HG03565 (cell line): ENCODE results near the gene SNAPC4.

Experiments
- ATAC-seq: cut with Tn5 transposase; IDR thresholded peaks from one replicate; pipeline ENCODE4 v1.9.1; 2021; ENCODE audit warnings: mild to moderate bottlenecking, moderate library complexity; ENCODE audit not compliant: unreplicated experiment

Gene SNAPC4

DNA sequence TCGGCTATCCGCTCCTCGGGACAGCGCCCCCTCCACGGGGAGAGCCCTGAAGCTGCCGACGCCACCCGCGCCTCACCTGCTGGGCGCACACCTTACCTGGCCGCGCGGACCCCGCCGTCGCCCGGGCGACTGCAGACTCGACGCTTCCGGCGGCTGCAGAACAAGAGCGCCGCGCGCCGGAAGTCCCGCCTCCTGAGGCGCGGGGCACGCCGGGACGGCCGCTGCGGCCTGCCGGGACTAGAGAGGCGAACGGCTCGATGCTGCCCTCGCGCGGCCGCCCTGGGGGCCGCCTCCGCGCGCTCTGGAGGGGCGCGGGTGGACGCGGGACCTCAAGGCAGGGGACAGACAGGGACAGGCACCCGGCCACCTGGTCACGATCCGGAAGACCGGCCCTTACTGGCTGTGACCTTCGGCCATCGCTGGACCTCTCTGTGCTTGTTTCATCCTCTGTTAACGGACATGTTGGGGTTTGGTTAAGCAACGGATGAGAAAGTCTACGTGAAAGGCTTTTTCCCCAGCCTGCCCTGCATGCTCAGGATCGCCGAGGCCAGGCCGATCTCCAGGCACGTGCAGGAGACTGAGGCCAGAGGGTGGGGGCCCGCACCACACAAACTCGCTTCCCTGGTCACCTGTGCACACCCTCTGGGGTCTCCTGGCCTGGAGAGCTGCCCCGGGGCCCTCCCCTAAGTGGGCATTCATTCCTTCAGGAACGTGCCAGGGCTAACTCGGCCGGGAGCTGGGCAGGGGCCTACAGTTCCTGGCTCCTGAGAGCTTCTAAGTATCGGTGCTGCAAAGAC lies at the start of gene SNAPC4:
Gene SNAPC4 (minus strand): TSS at position 133 of the 797 bp plus-strand sequence. CDS start 1,742 bp downstream, outside the sequence.
- ATAC-seq = peak; percentile 75

DNA sequence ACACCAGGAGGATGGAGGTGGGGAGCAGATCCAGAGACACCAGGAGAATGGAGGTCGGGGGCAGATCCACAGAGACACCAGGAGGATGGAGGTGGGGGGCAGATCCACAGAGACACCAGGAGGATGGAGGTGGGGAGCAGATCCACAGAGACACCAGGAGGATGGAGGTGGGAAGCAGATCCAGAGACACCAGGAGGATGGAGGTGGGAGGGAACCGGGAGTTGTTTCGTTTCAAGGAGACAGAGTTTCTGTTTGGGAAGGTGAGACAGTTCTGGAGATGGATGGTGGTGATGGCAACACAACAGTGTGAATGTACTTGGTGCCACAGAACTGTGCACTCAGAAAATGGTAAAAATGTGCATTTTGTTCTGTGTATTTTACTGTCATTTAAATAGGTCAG lies 48.7 kb upstream of the SNAPC4 start:
- ATAC-seq = no peak

- ATAC-seq = no peak
Measured at GRCh38 chr9:136447173-136447778, 47.3 kb upstream of the SNAPC4 start.

- no peak for ATAC-seq
Measured at GRCh38 chr9:136445799-136446198, 45.8 kb upstream of the SNAPC4 start.

GRCh38 chr9:136444102-136444501 lies 44.1 kb upstream of the SNAPC4 start:
- no peak for ATAC-seq

DNA sequence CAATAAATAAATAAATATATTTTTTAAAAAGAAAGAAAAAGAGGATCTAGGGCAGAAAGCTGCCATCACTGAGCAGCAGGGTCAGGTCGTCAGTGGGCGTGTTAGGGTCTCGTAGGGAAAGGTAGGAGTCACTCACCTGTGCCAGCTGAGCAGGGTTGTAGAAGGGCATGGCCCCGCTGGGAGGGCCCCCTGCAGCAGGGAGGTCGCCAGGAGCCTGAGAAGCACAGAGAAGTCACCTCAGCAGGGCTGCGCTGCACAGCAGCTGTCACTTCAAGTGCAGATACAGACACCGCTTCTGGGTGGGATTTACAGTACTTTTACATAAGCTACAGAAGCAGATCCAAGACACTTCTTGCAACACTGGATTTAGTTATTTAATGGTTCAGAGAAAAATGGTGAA lies 43.7 kb upstream of the SNAPC4 start:
- no peak for ATAC-seq

DNA sequence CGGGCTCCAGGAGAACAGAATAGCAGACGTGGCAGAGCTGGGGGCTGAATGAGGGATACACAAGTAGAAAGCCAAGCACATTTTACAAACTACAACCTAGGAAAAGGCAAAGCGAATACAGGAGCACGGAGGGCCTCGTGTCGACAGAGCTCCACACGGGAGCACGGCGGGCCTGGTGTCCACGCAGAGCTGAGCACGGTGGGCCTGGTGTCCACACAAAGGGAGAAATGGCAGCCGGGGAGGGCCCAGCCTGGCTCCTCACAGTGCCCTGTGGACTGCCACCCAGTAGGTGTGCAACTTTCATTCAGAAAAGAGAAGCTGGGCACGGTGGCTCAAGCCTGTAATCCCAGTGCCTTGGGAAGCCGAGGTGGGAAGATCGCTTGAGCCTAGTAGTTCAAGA lies 43.1 kb upstream of the SNAPC4 start:
- ATAC-seq = no peak

- ATAC-seq = no peak
Measured at GRCh38 chr9:136442265-136442664, 42.3 kb upstream of the SNAPC4 start.

DNA sequence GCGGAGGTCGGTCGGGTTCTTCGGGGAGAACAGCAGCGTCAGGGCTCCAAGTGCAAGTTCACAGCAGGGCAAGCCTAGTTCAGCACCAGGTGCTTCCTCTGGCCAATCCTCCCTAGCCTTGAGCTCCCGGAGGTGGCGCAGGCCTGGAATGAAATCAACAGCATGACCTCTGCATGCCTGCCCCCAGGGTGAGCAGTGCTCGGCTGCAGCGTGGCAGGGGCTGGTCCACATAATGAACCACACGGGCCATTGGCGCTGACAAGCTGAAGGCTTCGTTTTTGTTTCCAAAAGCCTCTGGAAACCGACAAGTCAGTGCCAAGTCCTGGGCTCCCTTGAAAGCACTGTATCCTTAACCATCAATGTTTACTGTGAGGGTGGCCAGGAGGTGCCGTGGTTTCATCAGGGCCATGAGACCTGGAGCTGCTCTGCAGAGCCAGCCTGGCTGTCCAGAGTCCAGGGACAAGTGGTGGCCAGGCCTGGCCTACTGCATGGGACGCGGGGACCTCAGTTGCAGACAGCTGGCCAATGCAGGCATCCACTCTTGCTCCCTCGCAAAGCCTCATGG lies 41.8 kb upstream of the SNAPC4 start:
- ATAC-seq = no peak

DNA sequence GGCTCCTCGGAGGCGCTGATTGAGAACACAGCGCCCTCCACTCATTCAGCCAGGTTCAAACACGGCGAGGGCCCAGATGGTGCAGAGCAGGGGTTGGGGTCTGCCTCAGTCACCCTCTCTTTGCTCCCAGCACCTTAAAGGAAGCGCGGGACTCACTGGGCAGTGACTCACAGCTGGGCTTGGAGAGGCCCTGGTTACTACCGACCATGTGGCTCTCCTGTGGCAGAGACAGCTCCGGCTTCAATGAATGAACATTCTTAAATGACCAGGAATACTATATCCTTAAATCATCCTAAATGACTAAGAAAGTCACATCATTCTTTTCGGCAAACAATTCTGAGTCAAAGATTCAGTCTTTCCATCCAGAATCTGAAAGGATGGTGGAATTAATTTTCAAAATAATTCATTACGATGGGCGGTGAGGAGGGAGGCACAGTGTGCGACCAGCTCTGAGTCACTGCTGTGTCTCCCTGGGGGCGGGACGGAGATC lies 41.3 kb upstream of the SNAPC4 start:
- ATAC-seq = no peak

- peak; percentile 37 for ATAC-seq
Measured at GRCh38 chr9:136439481-136440408, 39.8 kb upstream of the SNAPC4 start, which contains the start of gene INPP5E. INPP5E (minus strand) TSS chr9:136439845; CDS start chr9:136439419, 426 bp downstream.

DNA sequence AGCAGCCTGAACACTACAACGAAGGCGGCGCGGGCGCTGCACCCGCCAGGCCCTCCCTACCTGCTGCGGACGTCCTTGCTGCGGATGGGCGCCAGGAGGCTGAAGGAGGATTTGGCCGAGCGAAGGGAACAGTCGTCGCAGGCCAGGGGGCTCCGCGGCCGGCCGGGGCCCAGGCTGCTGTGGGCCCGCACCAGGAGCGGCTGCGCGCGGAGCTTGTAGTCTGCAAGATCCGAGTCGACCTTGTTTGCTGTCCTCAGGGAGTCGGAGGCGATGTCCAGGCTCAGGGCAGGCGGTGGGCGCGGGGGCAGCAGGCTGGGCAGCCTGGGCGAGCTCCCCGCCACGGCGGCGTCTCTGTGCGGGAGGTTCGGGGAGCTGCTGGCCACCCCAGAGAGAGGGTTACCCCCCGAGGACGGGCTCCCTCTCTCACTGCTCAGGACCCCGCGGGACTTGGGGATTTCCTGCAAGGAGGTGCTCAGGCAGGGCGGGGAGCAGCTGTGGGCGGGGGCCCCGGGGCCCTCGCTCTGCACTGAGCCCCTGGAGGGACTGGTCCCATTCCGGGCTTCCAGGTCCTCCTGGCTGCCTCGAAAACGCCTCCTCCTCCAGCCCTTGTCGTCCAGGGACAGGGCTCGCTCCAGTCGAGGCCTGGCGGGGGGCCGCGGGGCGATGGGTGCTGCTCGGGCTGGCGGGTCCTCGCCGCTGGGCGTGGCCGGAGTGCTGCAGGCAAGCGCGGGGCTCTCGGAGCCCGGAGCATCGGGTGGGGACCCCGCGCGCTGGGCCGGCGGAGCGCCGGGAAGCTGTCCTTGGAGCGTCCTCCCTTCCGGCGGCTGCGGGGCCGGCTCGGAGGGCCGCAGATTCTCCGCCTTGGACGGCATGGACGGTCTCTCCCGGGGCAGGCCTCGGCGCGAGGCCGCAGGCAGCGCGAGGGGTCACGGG lies 38.8 kb upstream of the SNAPC4 start:
- ATAC-seq = peak; percentile 28

GRCh38 chr9:136437839-136438547 lies 38.0 kb upstream of the SNAPC4 start:
- no peak for ATAC-seq

DNA sequence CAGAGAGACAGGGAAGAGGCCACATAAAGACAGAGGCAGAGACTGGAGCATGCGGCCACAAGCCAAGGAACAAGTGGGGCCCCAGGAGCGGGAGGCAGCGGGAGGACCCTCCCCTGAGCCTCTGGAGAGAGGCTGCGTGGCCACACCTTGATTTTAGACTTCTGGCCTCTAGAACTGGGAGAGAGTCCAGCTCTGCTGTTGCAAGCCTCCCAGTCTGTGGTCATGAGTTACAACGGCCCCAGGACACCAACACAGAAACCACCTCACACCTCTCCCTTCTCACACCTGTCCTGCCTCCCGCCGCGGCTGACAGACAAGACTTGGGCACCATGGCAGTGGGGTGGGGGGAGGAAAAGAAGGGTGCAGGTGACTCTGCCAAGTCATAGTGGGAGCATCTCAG lies 37.5 kb upstream of the SNAPC4 start:
- ATAC-seq = no peak

- no peak for ATAC-seq
Measured at GRCh38 chr9:136436055-136436634, 36.2 kb upstream of the SNAPC4 start.

- ATAC-seq = no peak
Measured at GRCh38 chr9:136434580-136435169, 34.7 kb upstream of the SNAPC4 start.

GRCh38 chr9:136433849-136434579 lies 34.0 kb upstream of the SNAPC4 start:
- ATAC-seq = no peak
